ENCODE data around the gene MRPS10. TPM values are rescaled to one million over a fixed set of nuclear protein-coding genes. Genes with fewer than 3 reads are reported as not detected.

Gene MRPS10
- total RNA-seq, 1 experiment from 2014 or later: 62.1 TPM

- TF ChIP-seq MAX (IDR thresholded peaks at IDR 0.05): no peak
- no peak for TF ChIP-seq SIN3A (IDR thresholded peaks at IDR 0.05; ENCODE audit: low read depth)
Observed at GRCh38 chr6:42165016-42165415, 52.6 kb downstream of the MRPS10 start (continued).

GRCh38 chr6:42163981-42164380 is 53.7 kb downstream of the MRPS10 start:
- Histone ChIP-seq H2AFZ (ENCODE audit: low read depth, low read length, poor library complexity, severe bottlenecking) (no peak overlapping the region), H3K4me1 (ENCODE audit: control insufficient read depth in 1 of 2, insufficient read depth in 2 of 2, low read length in 2 of 2) (peaks cover 3 to 13% of the 10 kb centered on the region in 2 experiments; a peak in 3 of 4 replicates), H3K9me3 (ENCODE audit: control insufficient read depth in 1 of 2, insufficient read depth in 1 of 2, low read depth in 1 of 2, low read length in 2 of 2) (no peaks in the 10 kb centered on the region), H3K4me2 (ENCODE audit: low read length) (no peak overlapping the region), H3K9me2 (ENCODE audit: insufficient read depth) (no peaks in the 10 kb centered on the region), H3K79me2 (ENCODE audit: insufficient read depth, low read length) (no peaks in the 10 kb centered on the region), H3K27me3 (ENCODE audit: insufficient read depth, low read length) (no peaks in the 10 kb centered on the region), H3K36me3 (ENCODE audit: control insufficient read depth in 1 of 2, insufficient read depth in 2 of 2, low read length in 2 of 2) (no peaks in the 10 kb centered on the region), H3K4me3 (replicated peaks in 1 of 2; ENCODE audit: low read depth in 1 of 2, low read length in 2 of 2) (no peak overlapping the region), H3K9ac (ENCODE audit: low read length) (no peak overlapping the region), H4K20me1 (ENCODE audit: insufficient read depth) (no peaks in the 10 kb centered on the region), H3K27ac (ENCODE audit: low read depth, low read length) (no peak overlapping the region)
- BruUV-seq (replicated peaks): no TSS peak
- intact Hi-C loops (cut with micrococcal nuclease): loop anchor here (10.0 kb wide), 1 partner anchor 379 kb away; the partner anchor contains the start of genes PRICKLE4 and TOMM6
- DNase-seq (ENCODE audit: low read depth, low spot score): no peak
- ChIA-PET RAD21 (ENCODE audit: low non-redundant PET in 1 of 2, low total read pairs in 2 of 2, uncharacterized antibody in 2 of 2, unreplicated experiment in 2 of 2) (no interaction called here), POLR2A (interaction anchor here (0.5 kb wide), 1 partner anchor 28 kb away, joined by 3 read pairs; no protein-coding TSS in a partner anchor), CTCF (no interaction called here)
- no peak for ATAC-seq
- TF ChIP-seq ATF3 (IDR thresholded peaks at IDR 0.05) (no peak), SIN3A (IDR thresholded peaks at IDR 0.05; ENCODE audit: low read depth) (no peak), RAD21 (IDR thresholded peaks at IDR 0.05; ENCODE audit: low read depth) (no peak), SRF (IDR thresholded peaks at IDR 0.05; ENCODE audit: low read depth) (no peak), POLR2AphosphoS5 (IDR thresholded peaks at IDR 0.05; ENCODE audit: low read depth, low read length) (no peak), CTCF (IDR thresholded peaks at IDR 0.05 in 2 of 3, conservative IDR thresholded peaks at IDR 0.05 in 1 of 3; ENCODE audit: borderline replicate concordance in 1 of 3, insufficient read depth in 1 of 3, low read depth in 2 of 3, low read length in 2 of 3) (no peak), CBX3 (IDR thresholded peaks at IDR 0.05; ENCODE audit: low read depth) (no peak), FOSL1 (IDR thresholded peaks at IDR 0.05; ENCODE audit: low read depth) (no peak), REST (IDR thresholded peaks at IDR 0.05; ENCODE audit: low read depth) (no peak), CEBPB (IDR thresholded peaks at IDR 0.05; ENCODE audit: low read depth) (no peak), JUND (IDR thresholded peaks at IDR 0.05) (no peak)
